HepG2 (cell line): Measurements from ENCODE around the gene PSMC4. TPM values are rescaled to one million over a fixed set of nuclear protein-coding genes. Genes with fewer than 3 reads are reported as not detected.
A peak's percentile ranks its signal among the peaks of the same experiment; 100 is the strongest.

Experiments used
- AFF4 ChIP-seq: sonication (generic); formaldehyde crosslinking; IDR thresholded peaks from 2 replicates; pipeline ENCODE4 v1.4.0; 2020; ENCODE audit warnings: missing genetic modification reagents
- DMTF1 ChIP-seq: sonication (generic); formaldehyde crosslinking; IDR thresholded peaks from 2 replicates; pipeline ENCODE4 v1.4.0; 2020; ENCODE audit warnings: mild to moderate bottlenecking, missing genetic modification reagents
- FIP1L1 ChIP-seq: fragments of 200-400 bp; formaldehyde crosslinking; IDR thresholded peaks from 2 replicates; pipeline ENCODE4 v1.6.1; 2018; ENCODE audit warnings: low read depth, mild to moderate bottlenecking, low read length, moderate library complexity, borderline replicate concordance; ENCODE audit not compliant: insufficient read depth
- IRF2 ChIP-seq: IDR thresholded peaks from 2 replicates; pipeline ENCODE4 v1.6.1; 2018; ENCODE audit warnings: missing genetic modification reagents, missing compliant biosample characterization
- KLF12 ChIP-seq: sonication (generic); formaldehyde crosslinking; IDR thresholded peaks from 2 replicates; pipeline ENCODE4 v1.4.0; 2020; ENCODE audit warnings: missing genetic modification reagents, borderline replicate concordance
- MED8 ChIP-seq: sonication (generic); formaldehyde crosslinking; IDR thresholded peaks from 2 replicates; pipeline ENCODE4 v1.8.1; 2023; ENCODE audit warnings: mild to moderate bottlenecking, missing genetic modification reagents; ENCODE audit not compliant: insufficient replicate concordance
- MTA3 ChIP-seq: sonication (generic); formaldehyde crosslinking; IDR thresholded peaks from 2 replicates; pipeline ENCODE4 v1.4.0; 2020; ENCODE audit warnings: missing genetic modification reagents
- NFATC3 ChIP-seq: sonication (generic); formaldehyde crosslinking; IDR thresholded peaks from 2 replicates; pipeline ENCODE4 v1.5.1; 2020; ENCODE audit warnings: mild to moderate bottlenecking, missing genetic modification reagents
- NR0B2 ChIP-seq: sonication (generic); formaldehyde crosslinking; IDR thresholded peaks from 2 replicates; pipeline ENCODE4 v1.4.0; 2020; ENCODE audit warnings: mild to moderate bottlenecking, missing genetic modification reagents
- POLR2AphosphoS5 ChIP-seq: IDR thresholded peaks from 2 replicates; pipeline ENCODE4 v1.6.1; 2012; ENCODE audit warnings: low read depth, low read length
- RAD21 ChIP-seq: fragments of 450-650 bp; formaldehyde crosslinking; IDR thresholded peaks from 2 replicates; pipeline ENCODE4 v1.5.0; 2020; ENCODE audit warnings: mild to moderate bottlenecking
- SNRNP70 ChIP-seq: fragments of 200-400 bp; formaldehyde crosslinking; IDR thresholded peaks from 2 replicates; pipeline ENCODE4 v1.6.1; 2017; ENCODE audit warnings: mild to moderate bottlenecking, low read depth, low read length, moderate library complexity
- TAF15 ChIP-seq: fragments of 200-400 bp; formaldehyde crosslinking; IDR thresholded peaks from one replicate; pipeline ENCODE4 v1.6.1; 2018; ENCODE audit warnings: mild to moderate bottlenecking, low read depth, low read length; ENCODE audit not compliant: poor library complexity, severe bottlenecking
- ZFP36L1 ChIP-seq: sonication (generic); formaldehyde crosslinking; IDR thresholded peaks from 2 replicates; pipeline ENCODE4 v1.8.0; 2022; ENCODE audit warnings: mild to moderate bottlenecking, missing genetic modification reagents, moderate library complexity
- ZKSCAN5 ChIP-seq: sonication (generic); formaldehyde crosslinking; IDR thresholded peaks from 2 replicates; pipeline ENCODE4 v1.5.1; 2020; ENCODE audit warnings: mild to moderate bottlenecking, missing genetic modification reagents
- ZNF263 ChIP-seq: sonication (generic); formaldehyde crosslinking; IDR thresholded peaks from 2 replicates; pipeline ENCODE4 v1.4.0; 2020; ENCODE audit warnings: missing genetic modification reagents
- ZNF331 ChIP-seq: sonication (generic); formaldehyde crosslinking; IDR thresholded peaks from 2 replicates; pipeline ENCODE4 v1.4.0; 2020; ENCODE audit warnings: missing genetic modification reagents
- ZNF383 ChIP-seq: sonication (generic); formaldehyde crosslinking; IDR thresholded peaks from 2 replicates; pipeline ENCODE4 v1.4.0; 2020; ENCODE audit warnings: missing genetic modification reagents, mild to moderate bottlenecking, borderline replicate concordance
- ZNF572 ChIP-seq: sonication (generic); formaldehyde crosslinking; IDR thresholded peaks from 2 replicates; pipeline ENCODE4 v1.5.1; 2020; ENCODE audit warnings: mild to moderate bottlenecking, missing genetic modification reagents
- ZNF710 ChIP-seq: sonication (generic); formaldehyde crosslinking; IDR thresholded peaks from 2 replicates; pipeline ENCODE4 v1.5.0; 2020; ENCODE audit warnings: mild to moderate bottlenecking, missing genetic modification reagents, borderline replicate concordance
- polyA plus RNA-seq, 8 experiments: library from polyadenylated mRNA; depleted of rRNA in 3 of 8; stranded (reverse) in 7 of 8; unstranded in 1 of 8; fragments of >200 nt; fragmentation: Illumina TruSeq in 4 of 8; extraction: Trizol in 4 of 8; gene quantifications; 2 replicates each; pipeline versions ENCODE4 v1.2.1 to v1.2.3, GENCODE V29; 2011 to 2016; ENCODE audit warnings: low read depth in 4 of 8, missing spikeins in 1 of 8, mixed read lengths in 1 of 8; ENCODE audit not compliant: insufficient read depth in 1 of 8
- total RNA-seq, 5 experiments: library from RNA; depleted of rRNA; stranded (reverse); fragments of >200 nt; fragmentation: Illumina TruSeq; extraction: Trizol; gene quantifications; 2 replicates each; pipeline ENCODE4 v1.2.3, GENCODE V29; 2016; ENCODE audit warnings: low read depth in 1 of 5

Gene PSMC4
- total and polyA plus RNA-seq, 2 of the 13 experiments (the other 11 are each of a cell fraction or from before 2014, with no cell fraction given): 49.9 to 160 TPM

- no peak for TF ChIP-seq ZFP36L1 (CRISPR knock-in tag)
- TF ChIP-seq AFF4: no peak
- TF ChIP-seq ZNF263 (CRISPR knock-in tag): no peak
- no peak for TF ChIP-seq MTA3 (CRISPR knock-in tag)
- TF ChIP-seq DMTF1: no peak; the same call in 1 of the 2 replicates
- 0 out of 2 replicates have a peak, but pooled peaks have one; percentile 30 for TF ChIP-seq NR0B2 (CRISPR knock-in tag)
- TF ChIP-seq ZNF710: peak; percentile 73
- no peak for TF ChIP-seq FIP1L1
- peak; percentile 50; the same call in 1 of the 2 replicates for TF ChIP-seq ZNF383
- peak; percentile 84 for TF ChIP-seq IRF2
- TF ChIP-seq TAF15: no peak
- peak; percentile 90 for TF ChIP-seq POLR2AphosphoS5
- TF ChIP-seq NFATC3: no peak
- TF ChIP-seq ZNF572 (CRISPR knock-in tag): peak; percentile 23; the same call in 1 of the 2 replicates
- peak; percentile 62 for TF ChIP-seq KLF12 (CRISPR knock-in tag)
- no peak; the same call in 1 of the 2 replicates for TF ChIP-seq ZNF331
- no peak for TF ChIP-seq SNRNP70
- 0 out of 2 replicates have a peak, but pooled peaks have one; percentile 31 for TF ChIP-seq RAD21 (CRISPR knock-in tag)
- no peak for TF ChIP-seq MED8 (CRISPR knock-in tag)
- no peak for TF ChIP-seq ZKSCAN5 (CRISPR knock-in tag)
Observed at GRCh38 chr19:39996811-39997637, 26.1 kb downstream of the PSMC4 start, which contains the start of gene ZNF546 (continued).
